ENCODE data around the gene PARD3.

- no peak for TF ChIP-seq CTCF (IDR thresholded peaks at IDR 0.05)
- no peak for TF ChIP-seq POLR2A (IDR thresholded peaks at IDR 0.05)
Measured at GRCh38 chr10:34698248-34698831, 116.8 kb downstream of the PARD3 start.
